Lower leg skin (tissue), 3 donors: ENCODE data around the gene EPB41L4B.

Experiments used
- CTCF ChIP-seq, 3 donors: fragments of 450-650 bp; IDR thresholded peaks; one replicate each; pipeline ENCODE4 v1.5.1; 2016; ENCODE audit warnings: antibody characterized with exemption in 3 of 3, mild to moderate bottlenecking in 3 of 3, moderate library complexity in 2 of 3
- POLR2A ChIP-seq, 2 donors: fragments of 450-650 bp; IDR thresholded peaks; one replicate each; pipeline ENCODE4 v1.6.1; 2016 to 2017; ENCODE audit warnings: antibody characterized with exemption in 2 of 2, mild to moderate bottlenecking in 1 of 2, moderate library complexity in 1 of 2

GRCh38 chr9:109229682-109230081 lies 91.2 kb downstream of the EPB41L4B start:
- TF ChIP-seq CTCF (IDR thresholded peaks at IDR 0.05) (no peak), POLR2A (IDR thresholded peaks at IDR 0.05) (no peak)
